GM13977 (cell line): ENCODE results near the gene MANSC1.

Experiments
- DNase-seq: peaks from one replicate; pipeline ENCODE4 v3.0.0; 2012; ENCODE audit warnings: low spot score
- in situ Hi-C: fragments of 300-500 bp; cut with MboI; formaldehyde crosslinking; loops from one replicate; pipeline ENCODE4 v1.12.0; 2022; ENCODE audit warnings: low sequenced_read_pairs, low pct_unique_long_range_greater_than_20kb, mixed read lengths, inconsistent platforms; ENCODE audit not compliant: unreplicated experiment
- TF ChIP-seq, protein P1 (sequence below): IDR thresholded peaks from 2 replicates; pipeline ENCODE4 v1.5.1; 2012; ENCODE audit warnings: mild to moderate bottlenecking, control low read depth; ENCODE audit not compliant: insufficient read depth; ENCODE audit errors: extremely low read depth, missing control alignments

MANSC1 gene

GRCh38 chr12:12336049-12336411 lies 14.0 kb downstream of the MANSC1 start:
- in situ Hi-C loops, result loop anchor here (25.0 kb wide), 2 partner anchors 274 to 774 kb away; partner anchors contain the start of gene BCL2L14
- TF ChIP-seq, protein P1, sequence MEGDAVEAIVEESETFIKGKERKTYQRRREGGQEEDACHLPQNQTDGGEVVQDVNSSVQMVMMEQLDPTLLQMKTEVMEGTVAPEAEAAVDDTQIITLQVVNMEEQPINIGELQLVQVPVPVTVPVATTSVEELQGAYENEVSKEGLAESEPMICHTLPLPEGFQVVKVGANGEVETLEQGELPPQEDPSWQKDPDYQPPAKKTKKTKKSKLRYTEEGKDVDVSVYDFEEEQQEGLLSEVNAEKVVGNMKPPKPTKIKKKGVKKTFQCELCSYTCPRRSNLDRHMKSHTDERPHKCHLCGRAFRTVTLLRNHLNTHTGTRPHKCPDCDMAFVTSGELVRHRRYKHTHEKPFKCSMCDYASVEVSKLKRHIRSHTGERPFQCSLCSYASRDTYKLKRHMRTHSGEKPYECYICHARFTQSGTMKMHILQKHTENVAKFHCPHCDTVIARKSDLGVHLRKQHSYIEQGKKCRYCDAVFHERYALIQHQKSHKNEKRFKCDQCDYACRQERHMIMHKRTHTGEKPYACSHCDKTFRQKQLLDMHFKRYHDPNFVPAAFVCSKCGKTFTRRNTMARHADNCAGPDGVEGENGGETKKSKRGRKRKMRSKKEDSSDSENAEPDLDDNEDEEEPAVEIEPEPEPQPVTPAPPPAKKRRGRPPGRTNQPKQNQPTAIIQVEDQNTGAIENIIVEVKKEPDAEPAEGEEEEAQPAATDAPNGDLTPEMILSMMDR, result no peak
- DNase-seq, result no peak

DNA sequence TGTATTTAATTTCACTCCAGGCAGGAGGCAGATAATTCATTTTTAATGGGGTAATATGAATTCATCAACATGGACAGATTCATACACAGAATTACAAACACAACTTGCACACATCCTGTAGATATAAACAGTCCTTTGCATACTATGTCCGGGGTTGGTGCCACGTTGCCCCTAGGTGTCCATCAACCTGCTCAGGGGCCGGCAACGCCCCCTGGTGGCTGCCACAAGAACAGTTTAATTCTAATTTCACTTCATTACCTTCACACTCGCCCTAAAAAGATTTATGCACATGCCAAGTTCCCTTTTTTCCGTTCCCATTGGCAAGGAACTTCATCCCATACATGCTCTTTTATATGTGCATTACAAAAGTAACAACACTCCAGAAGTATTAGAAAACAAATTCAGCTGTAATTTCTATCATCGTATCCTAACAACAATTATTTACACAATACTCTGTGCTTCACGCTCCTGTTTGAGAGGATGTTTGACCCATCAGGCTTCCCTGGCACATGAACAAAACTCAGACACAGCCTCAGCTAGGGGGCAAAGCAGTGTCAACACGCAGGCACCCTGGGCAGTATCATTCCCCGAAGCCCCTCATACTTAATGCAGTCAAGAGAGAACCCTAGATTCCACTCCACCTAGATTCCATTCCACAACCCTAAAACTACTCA lies 15.5 kb downstream of the MANSC1 start:
- in situ Hi-C loops, result loop anchor here (25.0 kb wide), 2 partner anchors 272 to 772 kb away; partner anchors contain the start of gene BCL2L14
- TF ChIP-seq, protein P1, result peak; percentile 85
- peak; percentile 77 for DNase-seq

DNA sequence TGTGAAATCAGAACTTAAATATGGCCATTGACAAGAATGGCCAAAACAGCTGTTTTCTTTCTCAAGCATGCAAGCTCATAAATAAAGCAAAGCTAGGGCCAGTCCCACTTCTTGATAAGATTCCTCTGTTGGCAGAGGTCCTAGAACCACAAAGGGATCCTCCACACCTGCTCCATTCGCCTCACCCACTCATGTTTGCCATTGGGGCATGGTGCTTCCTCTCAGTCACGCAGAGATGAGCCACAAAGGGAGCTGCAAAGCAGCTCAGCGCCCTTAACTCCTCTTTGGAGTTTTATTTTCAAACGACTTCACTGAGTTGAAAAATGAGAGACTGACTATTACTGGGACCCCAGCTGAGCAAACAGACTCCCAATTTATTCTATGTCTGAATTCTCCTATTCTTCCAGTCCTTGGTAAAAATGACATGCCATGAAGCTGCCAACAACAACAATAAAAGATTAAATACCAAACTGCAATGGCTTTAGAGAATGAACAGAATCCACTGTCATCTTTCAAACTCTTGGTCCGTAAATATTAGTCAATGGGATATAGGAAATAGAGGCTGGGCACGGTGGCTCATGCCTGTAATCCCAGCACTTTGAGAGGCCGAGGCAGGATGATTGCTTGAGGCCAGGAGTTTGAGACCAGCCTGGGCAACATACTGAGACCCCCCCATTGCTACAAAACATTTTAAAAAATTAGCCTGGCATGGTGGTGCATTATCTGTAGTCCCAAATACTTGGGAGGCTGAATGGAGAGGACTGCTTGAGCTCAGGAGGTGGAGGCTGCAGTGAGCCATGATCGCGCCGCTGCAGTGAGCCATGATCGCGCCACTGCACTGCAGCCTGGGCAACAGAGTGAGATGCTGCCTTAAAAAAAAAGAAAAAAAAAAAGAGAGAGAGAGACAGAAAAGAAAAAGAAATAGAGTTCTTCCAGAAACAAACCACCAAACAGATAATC lies 16.4 kb downstream of the MANSC1 start:
- TF ChIP-seq, protein P1, result no peak
- in situ Hi-C loops, result loop anchor here (25.0 kb wide), 2 partner anchors 271 to 771 kb away; partner anchors contain the start of gene BCL2L14
- no peak for DNase-seq

DNA sequence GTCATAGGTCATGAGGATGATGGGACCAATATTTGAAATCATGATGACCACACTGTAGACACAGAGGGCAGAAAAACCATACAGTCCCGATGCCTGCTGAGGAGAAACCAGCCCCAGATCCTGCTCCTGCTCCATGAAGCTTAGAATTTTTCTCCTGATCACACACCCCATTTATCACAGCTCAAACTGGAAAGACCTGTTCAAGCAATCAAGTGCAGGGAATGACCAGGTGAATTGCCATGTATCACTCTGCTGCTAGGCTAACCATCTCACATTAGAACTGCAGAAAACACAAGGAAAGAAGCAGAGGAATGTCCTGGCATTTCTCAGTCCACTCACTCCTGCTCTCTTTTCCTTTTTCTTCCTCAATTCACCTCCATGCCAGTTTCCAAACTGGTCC lies 18.1 kb downstream of the MANSC1 start:
- TF ChIP-seq, protein P1, result no peak
- in situ Hi-C loops, result loop anchor here (25.0 kb wide), 2 partner anchors 270 to 770 kb away; partner anchors contain the start of gene BCL2L14

DNA sequence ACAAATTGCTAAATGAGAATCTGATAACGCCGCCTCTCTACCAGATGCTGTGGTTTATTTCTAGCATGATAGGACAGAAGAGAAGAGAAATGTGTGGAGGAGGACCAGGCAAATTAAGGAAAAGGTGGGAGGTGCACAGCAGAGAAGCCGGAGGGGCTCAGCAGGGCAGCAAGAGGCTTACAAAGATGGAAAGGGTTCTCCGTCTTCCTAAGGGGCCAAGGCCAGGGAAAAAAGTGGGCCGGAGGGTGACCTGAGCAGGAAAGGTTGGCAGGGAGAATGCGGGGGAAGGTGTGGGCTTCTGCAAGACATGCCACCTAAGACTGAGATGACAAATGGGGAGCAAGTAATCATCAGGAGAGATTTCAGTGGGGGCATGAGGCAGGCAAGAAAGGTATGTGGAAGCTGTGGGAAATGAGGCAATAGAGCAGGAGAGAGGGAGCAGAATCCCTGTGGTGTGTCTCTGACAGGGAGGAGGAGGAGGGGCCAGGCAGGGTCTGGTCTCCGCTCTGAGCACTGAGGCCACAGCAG lies 18.7 kb downstream of the MANSC1 start:
- TF ChIP-seq, protein P1, result no peak
- DNase-seq, result no peak
- in situ Hi-C loops, result loop anchor here (25.0 kb wide), 2 partner anchors 269 to 769 kb away; partner anchors contain the start of gene BCL2L14

More for the DNA sequence above, 18.1 kb downstream of the MANSC1 start:
- no peak for DNase-seq

DNA sequence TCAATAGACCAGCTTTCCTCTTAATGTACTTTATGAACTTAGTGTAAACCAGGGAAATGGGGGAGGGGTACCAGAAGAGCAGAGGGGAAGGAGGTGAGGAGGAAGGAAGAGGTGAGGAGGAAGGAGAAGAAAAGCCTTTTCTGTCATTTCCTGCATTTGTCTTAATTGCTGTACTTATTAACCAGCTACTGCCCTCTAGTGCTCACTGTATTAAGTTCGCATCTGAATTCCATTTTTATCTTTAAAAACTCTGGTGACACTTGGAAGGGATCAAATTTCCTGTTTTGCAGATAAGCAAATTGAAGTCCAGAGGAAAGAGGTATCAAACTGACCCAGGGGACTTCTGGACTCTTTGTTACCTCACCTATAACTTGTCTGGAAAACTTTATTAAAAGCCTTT lies 22.2 kb downstream of the MANSC1 start:
- in situ Hi-C loops, result loop anchor here (25.0 kb wide), 2 partner anchors 266 to 766 kb away; partner anchors contain the start of gene BCL2L14
- peak; percentile 73 for DNase-seq

More for the DNA sequence above, 22.2 kb downstream of the MANSC1 start:
- TF ChIP-seq, protein P1, result peak; percentile 64
